SU-DHL-6 (cell line): ENCODE results near the gene CEACAM1.

Source experiments
- H2AFZ ChIP-seq: fragments of 200-600 bp; sonication (generic); 2 replicates; pipeline ENCODE4 v1.6.1; 2014; ENCODE audit warnings: low read depth, mild to moderate bottlenecking, moderate library complexity, mixed read lengths, antibody characterized with exemption, low read length; ENCODE audit not compliant: severe bottlenecking
- H3F3A ChIP-seq: fragments of 200-600 bp; shearing (Covaris generic); 2 replicates; pipeline ENCODE4 v1.6.0; 2016; ENCODE audit warnings: antibody characterized with exemption, mild to moderate bottlenecking; ENCODE audit not compliant: insufficient read depth
- H3K27ac ChIP-seq: fragments of 200-600 bp; sonication (generic); 2 replicates; pipeline ENCODE4 v1.5.1; 2016; ENCODE audit warnings: low read depth, mild to moderate bottlenecking, low read length, moderate library complexity, mixed read lengths
- H3K27me3 ChIP-seq: fragments of 200-600 bp; sonication (generic), shearing (Covaris generic); 2 replicates; pipeline ENCODE4 v1.6.0; 2014; ENCODE audit warnings: mild to moderate bottlenecking, low read length
- H3K36me3 ChIP-seq: fragments of 200-600 bp; sonication (generic); 2 replicates; pipeline ENCODE4 v1.6.1; 2014; ENCODE audit warnings: mild to moderate bottlenecking, low read length, mixed read lengths
- H3K4me2 ChIP-seq: fragments of 300-600, 200-600 bp; shearing (Covaris generic), sonication (generic); 2 replicates; pipeline ENCODE4 v1.6.0; 2014; ENCODE audit warnings: low read length, low read depth, mild to moderate bottlenecking; ENCODE audit not compliant: poor library complexity, severe bottlenecking
- H3K4me3 ChIP-seq: fragments of 200-600 bp; sonication (generic); 2 replicates; pipeline ENCODE4 v1.5.1; 2014; ENCODE audit warnings: antibody characterized with exemption, low read length, mild to moderate bottlenecking, mixed read lengths; ENCODE audit not compliant: insufficient read depth, poor library complexity, severe bottlenecking
- H3K79me2 ChIP-seq: fragments of 200-600 bp; sonication (generic); 2 replicates; pipeline ENCODE4 v1.6.1; 2014; ENCODE audit warnings: mild to moderate bottlenecking, low read length, moderate library complexity; ENCODE audit not compliant: insufficient read depth
- H3K9ac ChIP-seq: fragments of 200-600 bp; sonication (generic); 2 replicates; pipeline ENCODE4 v1.7.0; 2014; ENCODE audit warnings: mild to moderate bottlenecking, low read length
- H3K9me2 ChIP-seq: fragments of 200-600 bp; sonication (generic); replicated peaks from 2 replicates; pipeline ENCODE4 v1.6.1; 2014; ENCODE audit warnings: low read length; ENCODE audit not compliant: insufficient read depth
- H3K9me3 ChIP-seq: fragments of 200-600 bp; sonication (generic); 2 replicates; pipeline ENCODE4 v1.6.1; 2014; ENCODE audit warnings: low read length, mixed read lengths; ENCODE audit not compliant: insufficient read depth
- H4K20me1 ChIP-seq: fragments of 200-600 bp; sonication (generic); 2 replicates; pipeline ENCODE4 v1.6.1; 2014; ENCODE audit warnings: low read depth, mild to moderate bottlenecking, antibody characterized with exemption, low read length, moderate library complexity, mixed read lengths
- EZH2phosphoT487 ChIP-seq: fragments of 200-600 bp; sonication (generic), shearing (Covaris generic); conservative IDR thresholded peaks from 2 replicates; pipeline ENCODE4 v1.6.1; 2018; ENCODE audit warnings: mild to moderate bottlenecking, antibody characterized with exemption, low read length, moderate library complexity, mixed read lengths
- TF ChIP-seq, protein P1 (sequence below): fragments of 200-600 bp; sonication (generic); IDR thresholded peaks from one replicate; pipeline ENCODE4 v1.5.1; 2017; ENCODE audit warnings: antibody characterized with exemption, mild to moderate bottlenecking, low read length, moderate library complexity; ENCODE audit not compliant: insufficient read depth, poor library complexity, severe bottlenecking

Gene CEACAM1

GRCh38 chr19:42511340-42511739 is 16.9 kb downstream of the CEACAM1 start:
- Histone ChIP-seq H3K9ac (no peak overlapping the region), H3K9me2 (no peaks in the 10 kb centered on the region), H4K20me1 (no peaks in the 10 kb centered on the region), H3F3A (no peaks in the 10 kb centered on the region), H2AFZ (no peak overlapping the region), H3K36me3 (no peaks in the 10 kb centered on the region), H3K27me3 (no peaks in the 10 kb centered on the region), H3K4me2 (no peak overlapping the region), H3K4me3 (no peak overlapping the region), H3K27ac (no peak overlapping the region), H3K9me3 (no peaks in the 10 kb centered on the region), H3K79me2 (no peaks in the 10 kb centered on the region)
- TF ChIP-seq EZH2phosphoT487 = no peak
- TF ChIP-seq, protein P1, sequence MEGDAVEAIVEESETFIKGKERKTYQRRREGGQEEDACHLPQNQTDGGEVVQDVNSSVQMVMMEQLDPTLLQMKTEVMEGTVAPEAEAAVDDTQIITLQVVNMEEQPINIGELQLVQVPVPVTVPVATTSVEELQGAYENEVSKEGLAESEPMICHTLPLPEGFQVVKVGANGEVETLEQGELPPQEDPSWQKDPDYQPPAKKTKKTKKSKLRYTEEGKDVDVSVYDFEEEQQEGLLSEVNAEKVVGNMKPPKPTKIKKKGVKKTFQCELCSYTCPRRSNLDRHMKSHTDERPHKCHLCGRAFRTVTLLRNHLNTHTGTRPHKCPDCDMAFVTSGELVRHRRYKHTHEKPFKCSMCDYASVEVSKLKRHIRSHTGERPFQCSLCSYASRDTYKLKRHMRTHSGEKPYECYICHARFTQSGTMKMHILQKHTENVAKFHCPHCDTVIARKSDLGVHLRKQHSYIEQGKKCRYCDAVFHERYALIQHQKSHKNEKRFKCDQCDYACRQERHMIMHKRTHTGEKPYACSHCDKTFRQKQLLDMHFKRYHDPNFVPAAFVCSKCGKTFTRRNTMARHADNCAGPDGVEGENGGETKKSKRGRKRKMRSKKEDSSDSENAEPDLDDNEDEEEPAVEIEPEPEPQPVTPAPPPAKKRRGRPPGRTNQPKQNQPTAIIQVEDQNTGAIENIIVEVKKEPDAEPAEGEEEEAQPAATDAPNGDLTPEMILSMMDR = no peak

GRCh38 chr19:42508892-42509444 is 19.3 kb downstream of the CEACAM1 start:
- Histone ChIP-seq H3K4me2 (no peak overlapping the region), H2AFZ (no peak overlapping the region), H3K36me3 (no peaks in the 10 kb centered on the region)

GRCh38 chr19:42505066-42505465 is 23.2 kb downstream of the CEACAM1 start:
- H2AFZ ChIP-seq = no peak overlapping the region
- H3K4me3 ChIP-seq = no peak overlapping the region
- H3F3A ChIP-seq = no peaks in the 10 kb centered on the region
- H3K36me3 ChIP-seq = no peaks in the 10 kb centered on the region
- no peak for TF ChIP-seq EZH2phosphoT487
- TF ChIP-seq, protein P1 = no peak
- H3K27ac ChIP-seq = no peak overlapping the region
- H3K79me2 ChIP-seq = no peaks in the 10 kb centered on the region
- no peak overlapping the region for H3K4me2 ChIP-seq
- H3K27me3 ChIP-seq = no peaks in the 10 kb centered on the region
- H3K9me3 ChIP-seq = no peaks in the 10 kb centered on the region
- no peaks in the 10 kb centered on the region for H4K20me1 ChIP-seq
- H3K9me2 ChIP-seq = no peaks in the 10 kb centered on the region
- no peak overlapping the region for H3K9ac ChIP-seq

More at GRCh38 chr19:42508892-42509444, 19.3 kb downstream of the CEACAM1 start:
- H3K4me3 ChIP-seq = no peak overlapping the region
- no peak overlapping the region for H3K9ac ChIP-seq
- TF ChIP-seq, protein P1 = no peak
- TF ChIP-seq EZH2phosphoT487 = no peak
- no peaks in the 10 kb centered on the region for H3K9me3 ChIP-seq
- H3F3A ChIP-seq = no peaks in the 10 kb centered on the region
- H3K27me3 ChIP-seq = no peaks in the 10 kb centered on the region
- H4K20me1 ChIP-seq = no peaks in the 10 kb centered on the region
- H3K9me2 ChIP-seq = no peaks in the 10 kb centered on the region
- H3K79me2 ChIP-seq = no peaks in the 10 kb centered on the region
- no peak overlapping the region for H3K27ac ChIP-seq
